ENCODE measurements around the gene GCAT. TPM values are rescaled to one million over a fixed set of nuclear protein-coding genes. Genes with fewer than 3 reads are reported as not detected.

The GCAT gene
- total RNA-seq, 1 experiment from 2014 or later: 24.8 TPM

GRCh38 chr22:37806409-37807333, 1.1 kb upstream of the GCAT start:
- CTCF ChIA-PET: interaction anchor here (0.6 to 1.1 kb wide), 4 partner anchors 37 to 169 kb away, joined by 3 to 5 read pairs (median 4); partner anchors contain the start of gene ANKRD54
- H3K36me3 ChIP-seq (ENCODE audit: control insufficient read depth, insufficient read depth, low read length): no peaks in the 10 kb centered on the region; the same call in 1 of the 2 replicates
- BruUV-seq (replicated peaks): TSS peak; percentile 69
- peak overlapping the region; percentile 90 for H3K4me3 Mint-ChIP-seq (ENCODE audit: unreplicated experiment)
- peak overlapping the region; percentile 46 for H3K4me3 ChIP-seq (ENCODE audit: low read depth, low read length)
- POLR2A ChIA-PET: interaction anchor here (0.6 to 2.0 kb wide), 7 partner anchors 11 to 198 kb away, joined by 4 to 19 read pairs (median 7); partner anchors contain the start of genes ANKRD54, C22orf23, GGA1 and POLR2F
- H3K9me3 Mint-ChIP-seq (ENCODE audit: unreplicated experiment): no peaks in the 10 kb centered on the region
- TF ChIP-seq CTCF (IDR thresholded peaks at IDR 0.05; ENCODE audit: insufficient read depth in 1 of 2, low read depth in 1 of 2, low read length in 1 of 2, severe bottlenecking in 1 of 2, unreplicated experiment in 1 of 2): no peak
- H3K36me3 Mint-ChIP-seq (ENCODE audit: insufficient read depth, unreplicated experiment): peaks cover 75% of the 10 kb centered on the region
- H3K4me1 Mint-ChIP-seq (ENCODE audit: low read depth, unreplicated experiment): peaks cover 25% of the 10 kb centered on the region
- DNase-seq: no peak
- H3K27me3 ChIP-seq (replicated peaks; ENCODE audit: control insufficient read depth, insufficient read depth, low read length): no peaks in the 10 kb centered on the region
- peaks cover 13% of the 10 kb centered on the region for H3K4me1 ChIP-seq
- intact Hi-C loops (cut with micrococcal nuclease; ENCODE audit: unreplicated experiment): loop anchor here (2.0 to 10.0 kb wide), 2 partner anchors 38 to 148 kb away; partner anchors contain the start of genes ANKRD54, C22orf23 and POLR2F
- no peaks in the 10 kb centered on the region for H3K27me3 Mint-ChIP-seq (ENCODE audit: insufficient read depth, unreplicated experiment)
- peak overlapping the region; percentile 92 for H3K27ac Mint-ChIP-seq (ENCODE audit: unreplicated experiment)
- no peaks in the 10 kb centered on the region for H3K9me3 ChIP-seq

GRCh38 chr22:37808294-37808657, 542 bp downstream of the GCAT start:
- H3K9me3 Mint-ChIP-seq (ENCODE audit: unreplicated experiment): no peaks in the 10 kb centered on the region
- H3K36me3 Mint-ChIP-seq (ENCODE audit: insufficient read depth, unreplicated experiment): peaks cover 83% of the 10 kb centered on the region
- no peaks in the 10 kb centered on the region; the same call in 1 of the 2 replicates for H3K36me3 ChIP-seq (ENCODE audit: control insufficient read depth, insufficient read depth, low read length)
- H3K27me3 Mint-ChIP-seq (ENCODE audit: insufficient read depth, unreplicated experiment): no peaks in the 10 kb centered on the region
- intact Hi-C loops (cut with micrococcal nuclease; ENCODE audit: unreplicated experiment): loop anchor here (10.0 kb wide), 1 partner anchor 147 kb away; the partner anchor contains the start of genes C22orf23 and POLR2F
- H3K4me3 Mint-ChIP-seq (ENCODE audit: unreplicated experiment): peak overlapping the region; percentile 90
- peaks cover 12% of the 10 kb centered on the region for H3K4me1 ChIP-seq
- TF ChIP-seq CTCF (IDR thresholded peaks at IDR 0.05; ENCODE audit: insufficient read depth in 1 of 2, low read depth in 1 of 2, low read length in 1 of 2, severe bottlenecking in 1 of 2, unreplicated experiment in 1 of 2): no peak
- no peaks in the 10 kb centered on the region for H3K9me3 ChIP-seq
- POLR2A ChIA-PET: interaction anchor here (0.6 to 2.0 kb wide), 9 partner anchors 10 to 825 kb away, joined by 4 to 19 read pairs (median 7); partner anchors contain the start of genes ANKRD54, C22orf23, MAFF and POLR2F
- CTCF ChIA-PET: interaction anchor here (0.5 to 1.3 kb wide), 4 partner anchors 9 to 547 kb away, joined by 3 to 12 read pairs (median 6); no protein-coding TSS in a partner anchor
- H3K4me3 ChIP-seq (ENCODE audit: low read depth, low read length): peak overlapping the region; percentile 46
- peak overlapping the region; percentile 92 for H3K27ac Mint-ChIP-seq (ENCODE audit: unreplicated experiment)
- no peaks in the 10 kb centered on the region for H3K27me3 ChIP-seq (replicated peaks; ENCODE audit: control insufficient read depth, insufficient read depth, low read length)
- no TSS peak for BruUV-seq (replicated peaks)
- DNase-seq: no peak
- peaks cover 20% of the 10 kb centered on the region for H3K4me1 Mint-ChIP-seq (ENCODE audit: low read depth, unreplicated experiment)

DNA sequence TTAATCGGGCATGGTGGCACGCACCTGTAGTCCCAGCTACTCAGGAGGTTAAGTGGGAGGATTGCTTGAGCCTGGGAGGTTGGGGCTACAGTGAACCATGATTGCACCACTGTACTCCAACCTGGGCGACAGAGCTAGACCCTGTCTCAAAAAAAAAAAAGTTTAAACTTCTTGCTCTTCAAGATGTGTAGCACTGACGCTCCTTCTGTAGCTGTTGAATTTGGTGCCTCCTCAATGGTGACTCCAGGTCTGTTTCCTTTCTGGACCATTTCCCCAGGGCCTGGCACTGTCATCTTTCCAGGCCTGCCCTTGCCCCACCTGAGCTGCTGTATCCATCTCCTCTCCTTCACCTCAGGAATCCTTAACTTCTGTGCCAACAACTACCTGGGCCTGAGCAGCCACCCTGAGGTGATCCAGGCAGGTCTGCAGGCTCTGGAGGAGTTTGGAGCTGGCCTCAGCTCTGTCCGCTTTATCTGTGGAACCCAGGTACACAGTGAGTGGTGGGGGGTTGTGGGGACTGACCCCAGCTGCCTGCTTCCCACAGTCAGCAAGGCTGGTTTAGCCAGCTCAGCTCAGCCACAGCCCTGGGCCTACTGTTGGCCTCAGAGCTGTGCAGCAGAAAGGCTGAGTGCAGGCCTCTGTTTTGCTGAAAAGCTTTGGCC, 2.1 kb downstream of the GCAT start:
- H3K27ac Mint-ChIP-seq (ENCODE audit: unreplicated experiment): no peak overlapping the region
- H3K4me1 Mint-ChIP-seq (ENCODE audit: low read depth, unreplicated experiment): peaks cover 14% of the 10 kb centered on the region
- no peak overlapping the region for H3K4me3 ChIP-seq (ENCODE audit: low read depth, low read length)
- intact Hi-C loops (cut with micrococcal nuclease; ENCODE audit: unreplicated experiment): loop anchor here (10.0 kb wide), 1 partner anchor 145 kb away; the partner anchor contains the start of genes C22orf23 and POLR2F
- H3K36me3 ChIP-seq (ENCODE audit: control insufficient read depth, insufficient read depth, low read length): peaks cover under 1% of the 10 kb centered on the region; the same call in 1 of the 2 replicates
- no peak for TF ChIP-seq CTCF (IDR thresholded peaks at IDR 0.05; ENCODE audit: insufficient read depth in 1 of 2, low read depth in 1 of 2, low read length in 1 of 2, severe bottlenecking in 1 of 2, unreplicated experiment in 1 of 2)
- H3K9me3 ChIP-seq: no peaks in the 10 kb centered on the region
- POLR2A ChIA-PET: interaction anchor here (0.6 to 0.7 kb wide), 3 partner anchors 26 to 521 kb away, joined by 3 to 7 read pairs (median 3); no protein-coding TSS in a partner anchor
- H3K36me3 Mint-ChIP-seq (ENCODE audit: insufficient read depth, unreplicated experiment): peaks cover 83% of the 10 kb centered on the region
- H3K4me3 Mint-ChIP-seq (ENCODE audit: unreplicated experiment): peak overlapping the region; percentile 38
- no peaks in the 10 kb centered on the region for H3K9me3 Mint-ChIP-seq (ENCODE audit: unreplicated experiment)
- CTCF ChIA-PET: interaction anchor here (0.6 kb wide), 1 partner anchor 136 kb away, joined by 3 read pairs; no protein-coding TSS in a partner anchor
- no peak for DNase-seq
- no peaks in the 10 kb centered on the region for H3K27me3 Mint-ChIP-seq (ENCODE audit: insufficient read depth, unreplicated experiment)
- BruUV-seq (replicated peaks): no TSS peak
- no peaks in the 10 kb centered on the region for H3K27me3 ChIP-seq (replicated peaks; ENCODE audit: control insufficient read depth, insufficient read depth, low read length)
- H3K4me1 ChIP-seq: no peaks in the 10 kb centered on the region

Data from Caco-2 (cell line).